Esophagus muscularis mucosa (tissue), 3 donors: ENCODE data around the gene EIF4G3.

Source experiments
- CTCF ChIP-seq, 3 experiments: fragments of 200-600 bp in 2 of 3; fragments of 450-650 bp in 1 of 3; sonication (generic) in 2 of 3; IDR thresholded peaks; one replicate each; pipeline ENCODE4 v1.5.1; 2017 to 2019; ENCODE audit warnings: antibody characterized with exemption in 3 of 3, mild to moderate bottlenecking in 2 of 3, moderate library complexity in 1 of 3
- POLR2A ChIP-seq: fragments of 450-650 bp; IDR thresholded peaks from one replicate; pipeline ENCODE4 v1.6.1; 2017; ENCODE audit warnings: antibody characterized with exemption, moderate library complexity, mild to moderate bottlenecking, low read depth
- POLR2AphosphoS5 ChIP-seq, 2 donors: sonication (generic); formaldehyde crosslinking; IDR thresholded peaks; one replicate each; pipeline ENCODE4 v1.6.1; 2017; ENCODE audit warnings: antibody characterized with exemption in 2 of 2

- TF ChIP-seq CTCF (IDR thresholded peaks at IDR 0.05) (no peak), POLR2AphosphoS5 (IDR thresholded peaks at IDR 0.05) (no peak), POLR2A (no peak)
Observed at GRCh38 chr1:20830378-20830777, 346.3 kb downstream of the EIF4G3 start.
